ENCODE measurements around the gene CP.

DNA sequence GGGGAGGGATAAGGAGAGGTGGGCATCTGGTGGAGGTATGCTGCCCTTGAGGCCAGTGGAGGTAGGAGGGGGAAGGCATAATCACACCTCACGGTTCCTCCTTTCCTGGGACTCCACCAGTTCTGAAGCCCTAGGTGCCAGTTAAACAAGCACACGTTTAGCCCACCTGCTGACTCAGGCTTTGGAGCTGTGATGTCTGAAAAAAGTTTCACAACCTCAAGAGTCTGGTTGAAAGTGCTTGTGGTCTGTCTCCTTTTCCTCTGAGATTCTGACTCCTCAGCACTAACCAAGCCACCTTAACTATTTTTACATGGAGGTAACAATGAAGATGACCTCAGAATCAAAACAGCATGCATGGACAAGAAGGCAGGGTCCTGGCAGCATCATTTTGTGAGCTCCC lies 69.2 kb downstream of the CP start:
- TF ChIP-seq, protein P1, sequence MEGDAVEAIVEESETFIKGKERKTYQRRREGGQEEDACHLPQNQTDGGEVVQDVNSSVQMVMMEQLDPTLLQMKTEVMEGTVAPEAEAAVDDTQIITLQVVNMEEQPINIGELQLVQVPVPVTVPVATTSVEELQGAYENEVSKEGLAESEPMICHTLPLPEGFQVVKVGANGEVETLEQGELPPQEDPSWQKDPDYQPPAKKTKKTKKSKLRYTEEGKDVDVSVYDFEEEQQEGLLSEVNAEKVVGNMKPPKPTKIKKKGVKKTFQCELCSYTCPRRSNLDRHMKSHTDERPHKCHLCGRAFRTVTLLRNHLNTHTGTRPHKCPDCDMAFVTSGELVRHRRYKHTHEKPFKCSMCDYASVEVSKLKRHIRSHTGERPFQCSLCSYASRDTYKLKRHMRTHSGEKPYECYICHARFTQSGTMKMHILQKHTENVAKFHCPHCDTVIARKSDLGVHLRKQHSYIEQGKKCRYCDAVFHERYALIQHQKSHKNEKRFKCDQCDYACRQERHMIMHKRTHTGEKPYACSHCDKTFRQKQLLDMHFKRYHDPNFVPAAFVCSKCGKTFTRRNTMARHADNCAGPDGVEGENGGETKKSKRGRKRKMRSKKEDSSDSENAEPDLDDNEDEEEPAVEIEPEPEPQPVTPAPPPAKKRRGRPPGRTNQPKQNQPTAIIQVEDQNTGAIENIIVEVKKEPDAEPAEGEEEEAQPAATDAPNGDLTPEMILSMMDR (IDR thresholded peaks at IDR 0.05; ENCODE audit: borderline replicate concordance, extremely low read depth, low read length, poor library complexity, severe bottlenecking), result no peak
- TF ChIP-seq EZH2 (IDR thresholded peaks at IDR 0.05; ENCODE audit: borderline replicate concordance, low read depth, low read length, severe bottlenecking), result no peak

Measured in DND-41 (cell line).